ENCODE data around the gene BFSP2. TPM values are rescaled to one million over a fixed set of nuclear protein-coding genes. Genes with fewer than 3 reads are reported as not detected.
"Not testable (repeated sequence)": the region's sequence is repeated elsewhere in the genome, so short reads cannot be mapped to it uniquely, and the experiment has no call there.

BFSP2 gene
- total and polyA plus RNA-seq, 7 experiments from 2014 or later: 0.72 TPM; not detected in 6

DNA sequence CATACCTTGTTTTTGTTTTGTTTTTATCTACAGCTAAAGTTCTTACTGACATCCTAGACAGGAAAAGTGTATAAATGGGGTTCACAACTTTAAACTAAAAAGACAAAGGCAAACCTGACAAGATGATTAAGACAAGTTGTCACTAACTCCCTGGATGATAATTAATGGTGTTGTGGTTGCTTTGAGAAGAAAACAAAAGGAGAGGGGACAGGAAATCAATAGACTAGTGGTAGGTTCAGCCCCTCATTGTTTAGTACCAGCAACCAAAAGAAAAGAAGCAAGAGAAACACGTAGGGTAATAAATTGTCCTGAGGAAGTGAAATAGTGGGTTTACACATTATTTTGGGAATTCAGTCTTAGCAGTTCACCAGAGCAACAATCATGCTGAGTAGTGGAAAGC, 78.8 kb downstream of the BFSP2 start:
- no peak for ATAC-seq

DNA sequence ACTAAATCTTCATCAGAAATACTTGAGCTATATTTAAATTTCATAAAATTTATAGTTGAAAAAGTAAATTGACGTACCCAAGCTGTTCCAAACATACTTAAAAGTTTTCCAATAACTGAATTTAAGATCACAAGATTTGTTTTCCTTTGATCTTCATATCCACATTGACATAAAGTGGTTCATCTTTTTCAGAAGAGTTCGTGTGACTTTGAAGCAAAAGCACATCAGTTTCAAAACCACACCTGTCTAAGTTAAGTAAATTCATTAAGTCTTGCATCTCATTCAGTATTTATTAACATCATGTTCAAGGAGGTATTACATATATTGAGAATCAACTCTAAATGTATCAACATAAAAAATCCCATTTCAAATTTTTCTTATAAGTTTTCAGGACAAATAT, 79.5 kb downstream of the BFSP2 start:
- POLR2A ChIA-PET: interaction anchor here (1.1 to 2.6 kb wide), 2 partner anchors 10 to 94 kb away, joined by 3 to 6 read pairs; partner anchors contain the start of gene CDV3
- DNase-seq: no peak
- H3K36me3 ChIP-seq (ENCODE audit: control insufficient read depth in 2 of 3, insufficient read depth in 3 of 3, low read length in 3 of 3): no peaks in the 10 kb centered on the region

More for the DNA sequence above, 78.8 kb downstream of the BFSP2 start:
- Histone ChIP-seq H3K9me3 (ENCODE audit: control insufficient read depth in 2 of 3, low read length in 3 of 3) (no peaks in the 10 kb centered on the region), H3K4me1 (ENCODE audit: control insufficient read depth in 2 of 2, insufficient read depth in 2 of 2, low read length in 2 of 2) (peaks cover 0 to 5% of the 10 kb centered on the region in 2 donors), H3K36me3 (ENCODE audit: control insufficient read depth in 2 of 3, insufficient read depth in 3 of 3, low read length in 3 of 3) (no peaks in the 10 kb centered on the region), H3K27ac (ENCODE audit: low read depth, low read length) (no peak overlapping the region), H3K27me3 (ENCODE audit: control insufficient read depth in 2 of 2, insufficient read depth in 2 of 2, low read length in 2 of 2) (no peaks in the 10 kb centered on the region), H3K4me3 (ENCODE audit: low read length) (no peak overlapping the region)
- H3K27ac Mint-ChIP-seq: peak overlapping the region in 4 of 9 donors; percentile 0 to 47 (median 19)
- CTCF ChIA-PET: interaction anchor here (2.1 kb wide), 1 partner anchor 12 kb away, joined by 9 read pairs; no protein-coding TSS in a partner anchor
- H3K4me1 Mint-ChIP-seq: peaks cover 14 to 49% (median 42%) of the 10 kb centered on the region in 7 donors
- DNase-seq: no peak
- H3K27me3 Mint-ChIP-seq: no peaks in the 10 kb centered on the region
- no peaks in the 10 kb centered on the region for H3K36me3 Mint-ChIP-seq
- peak overlapping the region in 2 of 10 donors; percentile 5 to 7 for H3K4me3 Mint-ChIP-seq
- intact Hi-C loops (cut with micrococcal nuclease): no loop called here
- H3K9me3 Mint-ChIP-seq: peaks cover 0 to 9% (median 0%) of the 10 kb centered on the region in 11 donors
- POLR2A ChIA-PET: interaction anchor here (2.6 kb wide), 1 partner anchor 94 kb away, joined by 6 read pairs; the partner anchor contains the start of gene CDV3

DNA sequence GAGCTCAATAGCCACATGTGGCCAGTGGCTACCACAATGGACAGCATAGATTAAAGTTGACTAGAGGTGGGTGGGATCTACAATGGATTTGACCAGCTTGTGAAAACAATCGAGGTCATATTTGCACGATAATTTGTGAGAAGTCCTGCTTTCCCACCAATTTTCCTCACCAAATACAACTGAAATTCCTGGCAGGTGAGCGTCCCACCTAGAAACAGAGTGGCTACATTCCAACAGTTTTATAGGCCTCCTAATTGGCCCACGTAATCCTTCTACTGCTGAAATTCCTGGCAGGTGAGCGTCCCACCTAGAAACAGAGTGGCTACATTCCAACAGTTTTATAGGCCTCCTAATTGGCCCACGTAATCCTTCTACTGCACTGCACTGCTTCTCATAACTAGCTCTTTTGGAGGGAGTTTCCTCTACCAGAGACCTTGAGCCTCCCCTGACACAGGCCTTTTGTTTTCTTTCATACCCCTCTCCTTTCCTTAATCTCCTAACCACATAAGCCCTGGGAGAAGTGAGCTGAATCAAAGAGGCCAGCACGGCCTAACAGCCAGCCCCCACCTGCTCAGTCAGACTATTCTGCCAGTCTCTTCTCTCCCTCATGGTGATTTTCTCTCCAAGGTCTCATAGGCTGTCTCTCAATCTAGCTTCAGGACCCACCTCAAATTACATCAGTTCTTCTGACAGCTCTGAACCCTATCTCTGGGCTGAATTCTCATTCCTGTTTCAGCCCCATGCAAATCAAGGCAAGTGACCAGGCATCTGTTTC, 80.2 kb downstream of the BFSP2 start:
- no peak overlapping the region for H3K4me3 ChIP-seq (ENCODE audit: low read length)
- ChIA-PET POLR2A (interaction anchor here (1.1 to 2.6 kb wide), 2 partner anchors 10 to 93 kb away, joined by 3 to 6 read pairs; partner anchors contain the start of gene CDV3), CTCF (interaction anchor here (1.5 to 2.1 kb wide), 2 partner anchors 9 to 11 kb away, joined by 7 to 9 read pairs; no protein-coding TSS in a partner anchor)
- no peaks in the 10 kb centered on the region for H3K27me3 ChIP-seq (ENCODE audit: control insufficient read depth in 2 of 2, insufficient read depth in 2 of 2, low read length in 2 of 2)
- H3K9me3 Mint-ChIP-seq: peaks cover 0 to 9% (median 0%) of the 10 kb centered on the region in 11 donors
- no peak for DNase-seq
- no peaks in the 10 kb centered on the region for H3K9me3 ChIP-seq (ENCODE audit: control insufficient read depth in 2 of 3, low read length in 3 of 3)
- no peaks in the 10 kb centered on the region for H3K36me3 ChIP-seq (ENCODE audit: control insufficient read depth in 2 of 3, insufficient read depth in 3 of 3, low read length in 3 of 3)
- H3K36me3 Mint-ChIP-seq: no peaks in the 10 kb centered on the region
- intact Hi-C loops (cut with micrococcal nuclease): no loop called here
- no peak for ATAC-seq
- H3K27me3 Mint-ChIP-seq: no peaks in the 10 kb centered on the region
- H3K4me1 Mint-ChIP-seq: peaks cover 7 to 45% (median 36%) of the 10 kb centered on the region in 7 donors
- peak overlapping the region in 2 of 9 donors; percentile 65 to 76 for H3K27ac Mint-ChIP-seq
- no peak overlapping the region for H3K4me3 Mint-ChIP-seq
- no peak overlapping the region for H3K27ac ChIP-seq (ENCODE audit: low read depth, low read length)
- H3K4me1 ChIP-seq (ENCODE audit: control insufficient read depth in 2 of 2, insufficient read depth in 2 of 2, low read length in 2 of 2): peaks cover 0 to 5% of the 10 kb centered on the region in 2 donors

More for the DNA sequence above, 79.5 kb downstream of the BFSP2 start:
- H3K27me3 ChIP-seq (ENCODE audit: control insufficient read depth in 2 of 2, insufficient read depth in 2 of 2, low read length in 2 of 2): no peaks in the 10 kb centered on the region
- no peak for ATAC-seq
- H3K9me3 Mint-ChIP-seq: peaks cover 0 to 9% (median 0%) of the 10 kb centered on the region in 11 donors
- no peak overlapping the region for H3K27ac Mint-ChIP-seq
- H3K4me3 ChIP-seq (ENCODE audit: low read length): no peak overlapping the region
- no peak overlapping the region for H3K4me3 Mint-ChIP-seq
- peaks cover 0 to 5% of the 10 kb centered on the region in 2 donors for H3K4me1 ChIP-seq (ENCODE audit: control insufficient read depth in 2 of 2, insufficient read depth in 2 of 2, low read length in 2 of 2)
- no peak overlapping the region for H3K27ac ChIP-seq (ENCODE audit: low read depth, low read length)
- H3K9me3 ChIP-seq (ENCODE audit: control insufficient read depth in 2 of 3, low read length in 3 of 3): no peaks in the 10 kb centered on the region
- no peaks in the 10 kb centered on the region for H3K36me3 Mint-ChIP-seq
- CTCF ChIA-PET: interaction anchor here (1.5 to 2.1 kb wide), 2 partner anchors 10 to 11 kb away, joined by 7 to 9 read pairs; no protein-coding TSS in a partner anchor
- no peaks in the 10 kb centered on the region for H3K27me3 Mint-ChIP-seq
- intact Hi-C loops (cut with micrococcal nuclease): no loop called here
- H3K4me1 Mint-ChIP-seq: peaks cover 14 to 46% (median 39%) of the 10 kb centered on the region in 7 donors

DNA sequence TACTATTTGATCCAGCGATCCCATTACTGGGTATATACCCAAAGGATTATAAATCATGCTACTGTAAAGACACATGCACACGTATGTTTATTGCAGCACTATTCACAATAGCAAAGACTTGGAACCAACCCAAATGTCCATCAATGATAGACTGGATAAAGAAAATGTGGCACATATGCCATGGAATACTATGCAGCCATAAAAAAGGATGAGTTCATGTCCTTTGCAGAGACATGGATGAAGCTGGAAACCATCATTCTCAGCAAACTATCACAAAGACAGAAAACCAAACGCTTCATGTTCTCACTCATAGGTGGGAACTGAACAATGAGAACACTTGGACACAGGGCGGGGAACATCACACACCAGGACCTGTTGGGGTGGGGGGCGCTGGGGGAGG, 82.6 kb downstream of the BFSP2 start:
- intact Hi-C loops (cut with micrococcal nuclease); H3K4me1 ChIP-seq (ENCODE audit: control insufficient read depth in 2 of 2, insufficient read depth in 2 of 2, low read length in 2 of 2); H3K36me3 ChIP-seq (ENCODE audit: control insufficient read depth in 2 of 3, insufficient read depth in 3 of 3, low read length in 3 of 3); H3K4me3 ChIP-seq (ENCODE audit: low read length); H3K27me3 ChIP-seq (ENCODE audit: control insufficient read depth in 2 of 2, insufficient read depth in 2 of 2, low read length in 2 of 2); DNase-seq; H3K27me3 Mint-ChIP-seq; ATAC-seq; H3K27ac ChIP-seq (ENCODE audit: low read depth, low read length); H3K4me3 Mint-ChIP-seq; H3K36me3 Mint-ChIP-seq; H3K9me3 ChIP-seq (ENCODE audit: control insufficient read depth in 2 of 3, low read length in 3 of 3); CTCF ChIA-PET; H3K27ac Mint-ChIP-seq; POLR2A ChIA-PET: not testable (repeated sequence)
- Mint-ChIP-seq H3K4me1 (peaks cover 3 to 35% (median 24%) of the 10 kb centered on the region in 7 donors), H3K9me3 (peaks cover 0 to 12% (median 0%) of the 10 kb centered on the region in 11 donors)

DNA sequence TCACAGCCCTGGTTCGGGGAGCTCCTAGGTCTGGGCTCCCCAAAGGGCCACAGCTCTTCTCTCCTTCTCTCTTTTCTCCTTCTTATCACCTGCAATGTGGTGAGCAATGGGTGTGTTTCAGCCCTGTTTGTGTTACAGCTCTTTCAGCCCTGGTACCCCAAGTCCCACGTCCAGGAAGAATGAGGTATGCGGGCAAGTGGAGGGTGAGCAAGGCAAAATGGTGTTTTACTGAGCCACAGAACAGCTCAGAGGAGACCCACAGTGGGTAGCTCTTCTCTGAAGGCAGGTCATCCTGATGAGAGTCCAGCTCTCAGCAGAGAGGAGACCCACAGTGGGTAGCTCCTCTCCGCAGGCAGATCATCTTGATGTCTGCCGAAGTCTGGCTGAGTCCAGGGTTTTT, 86.8 kb downstream of the BFSP2 start:
- peaks cover 0 to 5% (median 0%) of the 10 kb centered on the region in 5 donors for H3K36me3 Mint-ChIP-seq
- ATAC-seq (no peak), DNase-seq (no peak)
- POLR2A ChIA-PET: interaction anchor here (11.9 kb wide), 1 partner anchor 89 kb away, joined by 179 read pairs; the partner anchor contains the start of gene CDV3
- H3K27me3 ChIP-seq (ENCODE audit: control insufficient read depth in 2 of 2, insufficient read depth in 2 of 2, low read length in 2 of 2): no peaks in the 10 kb centered on the region
- H3K27ac ChIP-seq (ENCODE audit: low read depth, low read length): no peak overlapping the region
- intact Hi-C loops (cut with micrococcal nuclease): loop anchor here in 1 of 2 donors (5.0 kb wide), 1 partner anchor 321 kb away; the partner anchor contains the start of gene SRPRB
- no peak overlapping the region for H3K4me3 Mint-ChIP-seq
- CTCF ChIA-PET: interaction anchor here (0.5 to 7.2 kb wide), 5 partner anchors 9 to 1544 kb away, joined by 3 to 80 read pairs (median 5); no protein-coding TSS in a partner anchor
- H3K4me1 ChIP-seq (ENCODE audit: control insufficient read depth in 2 of 2, insufficient read depth in 2 of 2, low read length in 2 of 2): peaks cover 13 to 33% of the 10 kb centered on the region in 2 donors
- H3K36me3 ChIP-seq (ENCODE audit: control insufficient read depth in 2 of 3, insufficient read depth in 3 of 3, low read length in 3 of 3): no peaks in the 10 kb centered on the region
- no peaks in the 10 kb centered on the region for H3K9me3 ChIP-seq (ENCODE audit: control insufficient read depth in 2 of 3, low read length in 3 of 3)
- peaks cover 11 to 39% (median 38%) of the 10 kb centered on the region in 7 donors for H3K4me1 Mint-ChIP-seq
- H3K4me3 ChIP-seq (ENCODE audit: low read length): no peak overlapping the region
- no peaks in the 10 kb centered on the region for H3K27me3 Mint-ChIP-seq
- peaks cover 0 to 10% (median 0%) of the 10 kb centered on the region in 11 donors for H3K9me3 Mint-ChIP-seq
- no peak overlapping the region for H3K27ac Mint-ChIP-seq

DNA sequence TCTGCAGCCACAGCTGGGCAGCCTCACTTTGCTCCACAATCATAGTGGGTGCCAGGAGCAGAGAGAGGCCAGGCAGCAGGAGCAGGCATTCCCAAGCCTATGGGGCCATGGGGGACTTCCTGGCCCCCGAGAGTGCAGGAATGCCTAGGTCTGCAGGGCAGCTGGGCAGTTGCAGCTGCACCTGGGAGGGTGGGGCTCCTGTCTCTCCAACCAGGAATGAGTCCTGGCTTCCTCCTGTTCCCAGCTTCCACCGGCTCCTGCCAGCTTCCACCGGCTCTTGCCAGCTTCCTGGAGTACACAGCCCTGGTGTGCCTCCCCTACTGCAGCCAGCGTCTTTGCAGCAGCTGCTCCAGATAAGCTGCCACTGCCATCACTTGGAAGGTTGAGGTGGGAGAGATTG, 87.3 kb downstream of the BFSP2 start:
- no peak for DNase-seq
- Mint-ChIP-seq H3K27me3 (no peaks in the 10 kb centered on the region), H3K4me3 (no peak overlapping the region), H3K4me1 (peaks cover 14 to 44% (median 43%) of the 10 kb centered on the region in 7 donors), H3K27ac (no peak overlapping the region), H3K9me3 (peaks cover 0 to 6% (median 0%) of the 10 kb centered on the region in 11 donors), H3K36me3 (peaks cover 0 to 5% (median 0%) of the 10 kb centered on the region in 5 donors)
- no peak overlapping the region for H3K4me3 ChIP-seq (ENCODE audit: low read length)
- ChIA-PET POLR2A (interaction anchor here (11.9 kb wide), 1 partner anchor 88 kb away, joined by 179 read pairs; the partner anchor contains the start of gene CDV3), CTCF (interaction anchor here (0.7 to 7.2 kb wide), 5 partner anchors 23 to 91 kb away, joined by 3 to 80 read pairs (median 3); no protein-coding TSS in a partner anchor)
- no peak for ATAC-seq
- H3K36me3 ChIP-seq (ENCODE audit: control insufficient read depth in 2 of 3, insufficient read depth in 3 of 3, low read length in 3 of 3): no peaks in the 10 kb centered on the region
- H3K4me1 ChIP-seq (ENCODE audit: control insufficient read depth in 2 of 2, insufficient read depth in 2 of 2, low read length in 2 of 2): peaks cover 14 to 38% of the 10 kb centered on the region in 2 donors
- no peaks in the 10 kb centered on the region for H3K27me3 ChIP-seq (ENCODE audit: control insufficient read depth in 2 of 2, insufficient read depth in 2 of 2, low read length in 2 of 2)
- H3K9me3 ChIP-seq (ENCODE audit: control insufficient read depth in 2 of 3, low read length in 3 of 3): no peaks in the 10 kb centered on the region
- H3K27ac ChIP-seq (ENCODE audit: low read depth, low read length): no peak overlapping the region
- intact Hi-C loops (cut with micrococcal nuclease): loop anchor here in 1 of 2 donors (5.0 kb wide), 1 partner anchor 320 kb away; the partner anchor contains the start of gene SRPRB
